ENCODE measurements around the gene SLC35F3.

DNA sequence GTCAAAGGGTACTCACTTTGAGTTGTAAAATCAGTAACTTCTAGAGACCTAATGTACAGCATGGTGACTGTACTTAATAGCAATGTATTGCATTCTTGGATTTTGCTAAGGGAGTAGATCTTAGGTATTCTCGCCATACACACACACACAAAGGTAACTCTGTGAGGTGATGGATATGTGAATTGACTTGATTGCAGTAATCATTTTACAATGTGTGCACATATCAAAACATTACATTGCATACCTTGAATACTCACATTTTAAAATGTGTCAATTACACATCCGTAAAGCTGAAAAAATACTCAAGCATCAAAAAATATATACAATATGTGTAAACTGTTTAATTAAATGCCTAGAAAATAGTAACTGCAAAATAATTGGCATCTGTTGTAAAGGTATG, 86.0 kb downstream of the SLC35F3 start:
- TF ChIP-seq, protein P1, sequence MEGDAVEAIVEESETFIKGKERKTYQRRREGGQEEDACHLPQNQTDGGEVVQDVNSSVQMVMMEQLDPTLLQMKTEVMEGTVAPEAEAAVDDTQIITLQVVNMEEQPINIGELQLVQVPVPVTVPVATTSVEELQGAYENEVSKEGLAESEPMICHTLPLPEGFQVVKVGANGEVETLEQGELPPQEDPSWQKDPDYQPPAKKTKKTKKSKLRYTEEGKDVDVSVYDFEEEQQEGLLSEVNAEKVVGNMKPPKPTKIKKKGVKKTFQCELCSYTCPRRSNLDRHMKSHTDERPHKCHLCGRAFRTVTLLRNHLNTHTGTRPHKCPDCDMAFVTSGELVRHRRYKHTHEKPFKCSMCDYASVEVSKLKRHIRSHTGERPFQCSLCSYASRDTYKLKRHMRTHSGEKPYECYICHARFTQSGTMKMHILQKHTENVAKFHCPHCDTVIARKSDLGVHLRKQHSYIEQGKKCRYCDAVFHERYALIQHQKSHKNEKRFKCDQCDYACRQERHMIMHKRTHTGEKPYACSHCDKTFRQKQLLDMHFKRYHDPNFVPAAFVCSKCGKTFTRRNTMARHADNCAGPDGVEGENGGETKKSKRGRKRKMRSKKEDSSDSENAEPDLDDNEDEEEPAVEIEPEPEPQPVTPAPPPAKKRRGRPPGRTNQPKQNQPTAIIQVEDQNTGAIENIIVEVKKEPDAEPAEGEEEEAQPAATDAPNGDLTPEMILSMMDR (IDR thresholded peaks at IDR 0.05): no peak
- no peak for TF ChIP-seq POLR2A (IDR thresholded peaks at IDR 0.05)

Measured in adrenal gland (tissue), 5 donors.